Testis (tissue), 3 donors: ENCODE data around the gene SF3B3. TPM values are rescaled to one million over a fixed set of nuclear protein-coding genes. Genes with fewer than 3 reads are reported as not detected.
"Not testable (repeated sequence)": the region's sequence is repeated elsewhere in the genome, so short reads cannot be mapped to it uniquely, and the experiment has no call there.

Experiments
- DNase-seq: peaks from one replicate; pipeline ENCODE4 v3.0.0-alpha.2; 2019
- H3K27ac ChIP-seq, 2 donors: fragments of 200-600 bp; sonication (generic); one replicate each; pipeline ENCODE4 v1.5.1; 2019
- H3K27me3 ChIP-seq: fragments of 200-600 bp; sonication (generic); one replicate; pipeline ENCODE4 v1.5.1; 2019
- H3K36me3 ChIP-seq: fragments of 200-600 bp; sonication (generic); one replicate; pipeline ENCODE4 v1.5.1; 2017; ENCODE audit warnings: low read depth; ENCODE audit errors: missing control alignments
- H3K4me1 ChIP-seq: fragments of 200-600 bp; sonication (generic); one replicate; pipeline ENCODE4 v1.5.1; 2019
- H3K4me3 ChIP-seq, 2 donors: fragments of 200-600 bp; sonication (generic); one replicate each; pipeline ENCODE4 v1.5.1; 2017 to 2019
- H3K9me3 ChIP-seq: fragments of 200-600 bp; sonication (generic); one replicate; pipeline ENCODE4 v1.5.1; 2017
- POLR2A ChIP-seq: fragments of 450-650 bp; IDR thresholded peaks from one replicate; pipeline ENCODE4 v1.6.1; 2017; ENCODE audit warnings: antibody characterized with exemption, mild to moderate bottlenecking, moderate library complexity
- WGBS, 2 donors: methylation state at CpG; one replicate each; pipeline ENCODE4 v1.1.5; 2018; 5-methylcytosine and 5-hydroxymethylcytosine counted together
- intact Hi-C: fragments of 100-400 bp; cut with DNase I; formaldehyde crosslinking; loops from one replicate; pipeline ENCODE4 v1.15.1; 2023; ENCODE audit warnings: low total_unique reads
- polyA plus RNA-seq: library from polyadenylated mRNA; stranded (reverse); fragments of 350-450 nt; fragmentation: Illumina TruSeq; extraction: RNeasy Lipid Tissue Mini Kit (QIAGEN cat#74804); gene quantifications from one replicate; pipeline ENCODE4 v1.2.3, GENCODE V29; 2014; ENCODE audit warnings: low read depth, low replicate concordance; ENCODE audit not compliant: insufficient read depth
- total RNA-seq, 2 donors: library from RNA; depleted of rRNA; stranded (reverse); fragments of >200 nt; gene quantifications; one replicate each; pipeline ENCODE4 v1.2.3, GENCODE V29; 2016
- TF ChIP-seq, protein P1 (sequence below), 3 experiments: fragments of 450-650 bp in 2 of 3; fragments of 200-600 bp in 1 of 3; sonication (generic) in 1 of 3; IDR thresholded peaks; one replicate each; pipeline ENCODE4 v1.5.1; 2016 to 2019; ENCODE audit warnings: antibody characterized with exemption in 3 of 3, mild to moderate bottlenecking in 2 of 3, moderate library complexity in 1 of 3

SF3B3 gene
- total and polyA plus RNA-seq, 3 donors from 2014 or later = 134 to 181 (median 143) TPM

DNA sequence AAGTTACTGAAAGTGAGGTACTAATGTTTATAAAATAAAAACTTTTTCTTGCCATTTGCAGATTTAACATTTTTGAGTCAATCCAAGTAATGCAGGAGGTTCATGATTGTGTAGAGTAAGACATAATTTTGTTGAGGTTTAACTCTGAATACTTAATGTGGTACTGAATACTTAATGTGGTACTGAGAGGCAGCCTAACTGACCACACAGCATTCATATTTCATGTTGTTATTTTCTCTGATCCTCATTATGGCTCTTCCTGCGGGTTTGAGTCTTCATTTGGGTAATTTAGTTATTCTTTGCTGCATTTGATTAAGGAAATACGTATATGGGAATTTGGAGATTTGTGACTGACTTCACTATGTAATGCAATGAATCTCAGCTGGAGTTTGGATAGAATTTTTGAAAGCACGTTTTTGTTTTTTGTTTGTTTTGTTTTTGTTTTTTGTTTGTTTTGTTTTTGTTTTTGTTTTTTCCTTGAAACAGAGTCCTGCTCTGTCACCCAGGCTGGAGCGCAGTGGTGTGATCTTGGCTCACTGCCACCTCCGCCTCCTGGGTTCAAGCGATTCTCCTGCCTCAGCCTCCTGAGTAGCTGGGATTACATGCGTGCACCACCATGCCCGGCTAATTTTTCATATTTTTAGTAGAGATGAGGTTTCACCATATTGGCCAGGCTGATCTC, 3.8 kb downstream of the SF3B3 start:
- no peak overlapping the region for H3K27ac ChIP-seq
- H3K27me3 ChIP-seq = no peaks in the 10 kb centered on the region
- TF ChIP-seq, protein P1, sequence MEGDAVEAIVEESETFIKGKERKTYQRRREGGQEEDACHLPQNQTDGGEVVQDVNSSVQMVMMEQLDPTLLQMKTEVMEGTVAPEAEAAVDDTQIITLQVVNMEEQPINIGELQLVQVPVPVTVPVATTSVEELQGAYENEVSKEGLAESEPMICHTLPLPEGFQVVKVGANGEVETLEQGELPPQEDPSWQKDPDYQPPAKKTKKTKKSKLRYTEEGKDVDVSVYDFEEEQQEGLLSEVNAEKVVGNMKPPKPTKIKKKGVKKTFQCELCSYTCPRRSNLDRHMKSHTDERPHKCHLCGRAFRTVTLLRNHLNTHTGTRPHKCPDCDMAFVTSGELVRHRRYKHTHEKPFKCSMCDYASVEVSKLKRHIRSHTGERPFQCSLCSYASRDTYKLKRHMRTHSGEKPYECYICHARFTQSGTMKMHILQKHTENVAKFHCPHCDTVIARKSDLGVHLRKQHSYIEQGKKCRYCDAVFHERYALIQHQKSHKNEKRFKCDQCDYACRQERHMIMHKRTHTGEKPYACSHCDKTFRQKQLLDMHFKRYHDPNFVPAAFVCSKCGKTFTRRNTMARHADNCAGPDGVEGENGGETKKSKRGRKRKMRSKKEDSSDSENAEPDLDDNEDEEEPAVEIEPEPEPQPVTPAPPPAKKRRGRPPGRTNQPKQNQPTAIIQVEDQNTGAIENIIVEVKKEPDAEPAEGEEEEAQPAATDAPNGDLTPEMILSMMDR (IDR thresholded peaks at IDR 0.05) = no peak
- H3K9me3 ChIP-seq = no peaks in the 10 kb centered on the region
- no peak for DNase-seq
- peaks cover 6% of the 10 kb centered on the region for H3K4me1 ChIP-seq
- no peaks in the 10 kb centered on the region for H3K36me3 ChIP-seq
- H3K4me3 ChIP-seq = no peak overlapping the region
- intact Hi-C loops = loop anchor here (10.0 kb wide), 1 partner anchor 127 kb away; no protein-coding TSS in a partner anchor
- 67 to 73% methylated on average over 8 of the region's 8 CpGs for WGBS, 2 donors

DNA sequence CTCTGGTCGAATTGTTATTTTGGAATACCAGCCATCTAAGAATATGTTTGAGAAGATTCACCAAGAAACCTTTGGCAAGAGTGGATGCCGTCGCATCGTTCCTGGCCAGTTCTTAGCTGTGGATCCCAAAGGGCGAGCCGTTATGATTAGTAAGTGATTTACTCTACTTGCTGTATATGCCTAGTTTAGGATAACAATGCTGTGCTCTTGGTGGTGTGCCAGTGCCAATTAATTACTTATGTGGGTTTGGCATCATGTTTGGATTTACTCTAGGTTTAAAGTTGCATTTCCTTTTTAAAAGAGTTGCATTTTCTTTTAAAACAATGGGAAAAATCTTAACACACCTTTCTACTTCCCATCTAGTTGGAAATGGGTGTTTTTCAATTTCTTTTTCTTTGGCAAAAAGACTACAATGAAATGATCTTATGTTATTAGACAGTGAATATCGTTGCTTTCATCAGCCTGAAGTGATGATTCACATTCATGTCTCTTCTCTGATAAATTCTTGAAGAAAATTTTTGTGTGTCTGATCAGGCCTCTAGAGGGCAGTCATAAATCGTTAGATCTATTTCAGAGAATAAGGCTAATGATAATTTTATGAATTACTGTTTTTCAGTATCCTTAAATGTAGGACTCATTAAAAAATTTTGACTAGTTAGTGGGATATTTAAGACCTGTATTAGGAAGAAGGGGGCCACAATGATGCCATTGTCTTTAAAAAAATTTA, 5.6 kb downstream of the SF3B3 start:
- 58 to 66% methylated on average over 8 of the region's 8 CpGs for WGBS, 2 donors
- Histone ChIP-seq H3K4me3 (no peak overlapping the region), H3K9me3 (no peaks in the 10 kb centered on the region), H3K27me3 (no peaks in the 10 kb centered on the region), H3K27ac (no peak overlapping the region), H3K36me3 (no peaks in the 10 kb centered on the region), H3K4me1 (peaks cover 2% of the 10 kb centered on the region)
- DNase-seq = no peak
- intact Hi-C loops = loop anchor here (10.0 kb wide), 1 partner anchor 126 kb away; no protein-coding TSS in a partner anchor
- TF ChIP-seq, protein P1 (IDR thresholded peaks at IDR 0.05) = peak; percentile 38 to 52 (median 41)
- no peak for TF ChIP-seq POLR2A

DNA sequence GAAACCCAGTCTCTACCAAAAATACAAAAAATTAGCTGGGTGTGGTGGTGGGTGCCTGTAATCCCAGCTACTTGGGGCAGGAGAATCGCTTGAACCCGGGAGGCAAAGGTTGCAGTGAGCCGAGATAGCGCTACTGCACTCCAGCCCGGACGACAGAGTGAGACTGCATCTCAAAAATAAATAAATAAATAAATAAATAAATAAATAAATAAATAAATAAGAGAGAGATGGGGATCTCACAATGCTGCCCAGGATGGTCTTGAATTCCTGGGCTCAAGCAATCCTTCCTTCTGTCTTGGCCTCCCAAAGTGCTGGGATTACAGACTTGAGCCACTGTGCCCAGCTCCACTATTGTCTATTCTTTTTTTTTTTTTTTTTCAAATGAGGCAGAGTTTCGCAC, 6.3 kb downstream of the SF3B3 start:
- not testable (repeated sequence) for H3K4me1 ChIP-seq, H3K36me3 ChIP-seq
- 88 to 94% methylated on average over 4 to 7 of the region's 7 CpGs for WGBS, 2 donors

DNA sequence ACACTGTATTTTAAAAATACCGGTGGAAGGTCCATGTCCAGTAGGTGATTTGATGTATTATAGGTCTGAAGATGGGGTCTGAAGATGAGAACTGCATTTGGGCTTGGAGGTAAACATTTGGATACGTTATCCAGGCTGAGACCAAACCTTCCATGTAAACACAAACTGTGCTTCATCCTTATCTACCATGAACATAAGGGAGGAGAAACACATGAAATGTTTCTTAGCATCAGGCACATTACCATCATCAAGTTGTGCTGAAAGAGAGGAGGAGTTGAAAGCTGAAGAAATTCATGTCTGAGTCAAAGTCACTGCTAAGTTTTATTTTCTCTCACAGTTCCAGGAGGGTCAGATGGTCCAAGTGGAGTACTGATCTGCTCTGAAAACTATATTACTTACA, 11.4 kb downstream of the SF3B3 start:
- WGBS, 2 donors = 70 to 84% methylated on average over 2 of the region's 2 CpGs
- intact Hi-C loops = no loop called here
- H3K36me3 ChIP-seq = no peaks in the 10 kb centered on the region

More for the DNA sequence above, 6.3 kb downstream of the SF3B3 start:
- not testable (repeated sequence) for H3K9me3 ChIP-seq, H3K27me3 ChIP-seq, H3K4me3 ChIP-seq, DNase-seq, H3K27ac ChIP-seq
- intact Hi-C loops = loop anchor here (10.0 kb wide), 1 partner anchor 125 kb away; no protein-coding TSS in a partner anchor

DNA sequence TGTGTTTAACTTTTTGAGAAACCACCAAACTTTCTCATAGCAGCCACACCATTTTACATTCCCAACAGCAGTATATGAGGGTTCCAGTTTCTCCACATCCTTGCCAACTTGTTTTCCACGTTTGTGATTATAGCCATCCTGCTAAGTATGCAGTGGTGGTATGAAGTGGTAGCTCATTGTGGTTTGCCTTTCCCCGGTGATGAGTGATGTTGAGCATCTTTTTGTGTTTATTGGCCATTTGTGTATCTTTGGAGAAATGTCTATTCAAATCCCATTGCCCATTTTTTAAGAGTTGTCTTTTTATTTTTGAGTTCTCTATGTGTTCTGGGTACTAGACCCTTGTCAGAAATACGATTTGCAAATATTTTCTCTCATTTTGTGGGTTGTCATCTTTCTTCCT, 17.4 kb downstream of the SF3B3 start:
- 57 to 60% methylated on average over 3 of the region's 3 CpGs for WGBS, 2 donors
- no peaks in the 10 kb centered on the region for H3K36me3 ChIP-seq
- H3K4me3 ChIP-seq = no peak overlapping the region
- H3K27me3 ChIP-seq = no peaks in the 10 kb centered on the region
- TF ChIP-seq, protein P1 (IDR thresholded peaks at IDR 0.05) = no peak
- no peak for TF ChIP-seq POLR2A
- no peaks in the 10 kb centered on the region for H3K9me3 ChIP-seq
- intact Hi-C loops = no loop called here
- H3K27ac ChIP-seq = no peak overlapping the region
- DNase-seq = no peak
- no peaks in the 10 kb centered on the region for H3K4me1 ChIP-seq

More for the DNA sequence above, 11.4 kb downstream of the SF3B3 start:
- no peak overlapping the region for H3K4me3 ChIP-seq
- no peaks in the 10 kb centered on the region for H3K27me3 ChIP-seq
- no peak overlapping the region for H3K27ac ChIP-seq
- TF ChIP-seq, protein P1 (IDR thresholded peaks at IDR 0.05) = no peak
- TF ChIP-seq POLR2A = no peak
- no peak for DNase-seq
- H3K4me1 ChIP-seq = no peaks in the 10 kb centered on the region
- no peaks in the 10 kb centered on the region for H3K9me3 ChIP-seq
